K562 (cell line): ENCODE measurements around the gene ZNF699. TPM values are rescaled to one million over a fixed set of nuclear protein-coding genes. Genes with fewer than 3 reads are reported as not detected.

ENCODE experiments used
- DDX20 ChIP-seq: fragments of 450-650 bp; IDR thresholded peaks from 2 replicates; pipeline ENCODE4 v1.6.1; 2016; ENCODE audit warnings: missing genetic modification characterization, low read depth, mild to moderate bottlenecking, missing compliant biosample characterization, moderate library complexity
- EGR1 ChIP-seq: fragments of 450-650 bp; conservative IDR thresholded peaks from 2 replicates; pipeline ENCODE4 v1.6.1; 2017; ENCODE audit warnings: mild to moderate bottlenecking
- HDAC1 ChIP-seq, 2 experiments: fragments of 450-650 bp; IDR thresholded peaks; 2 replicates each; pipeline ENCODE4 v1.6.1; 2016 to 2017; ENCODE audit warnings: inconsistent platforms in 1 of 2, mild to moderate bottlenecking in 1 of 2, moderate library complexity in 1 of 2
- ILF3 ChIP-seq: fragments of 450-650 bp; IDR thresholded peaks from 2 replicates; pipeline ENCODE4 v1.6.1; 2018; ENCODE audit warnings: antibody characterized with exemption, mild to moderate bottlenecking, moderate library complexity, borderline replicate concordance
- JUND ChIP-seq, 2 experiments: IDR thresholded peaks; 2 replicates in 1 of 2; 3 replicates in 1 of 2; pipeline ENCODE4 v1.6.1; 2011; ENCODE audit warnings: borderline replicate concordance in 2 of 2, low read depth in 2 of 2, low read length in 2 of 2, improper control_type of control experiment in 1 of 2, missing biosample characterization in 1 of 2, missing genetic modification characterization in 1 of 2, missing genetic modification reagents in 1 of 2
- MAZ ChIP-seq, 2 experiments: fragments of 450-650 bp in 1 of 2; sonication (generic) in 1 of 2; formaldehyde crosslinking; IDR thresholded peaks in 1 of 2; conservative IDR thresholded peaks in 1 of 2; 2 replicates each; pipeline versions ENCODE4 v1.4.0 to v1.5.0; 2020; ENCODE audit warnings: mild to moderate bottlenecking in 1 of 2, missing genetic modification reagents in 1 of 2
- POLR2AphosphoS5 ChIP-seq: IDR thresholded peaks from 2 replicates; pipeline ENCODE4 v1.6.1; 2011; ENCODE audit warnings: mild to moderate bottlenecking, low read depth, low read length, moderate library complexity; ENCODE audit not compliant: control insufficient read depth, insufficient read depth
- POLR2B ChIP-seq: fragments of 450-650 bp; IDR thresholded peaks from 2 replicates; pipeline ENCODE4 v1.6.1; 2018; ENCODE audit warnings: low read depth; ENCODE audit not compliant: partially characterized antibody
- SRSF9 ChIP-seq: fragments of 200-400 bp; formaldehyde crosslinking; IDR thresholded peaks from 2 replicates; pipeline ENCODE4 v1.6.1; 2017; ENCODE audit warnings: low read depth, low read length, borderline replicate concordance
- TCF3 ChIP-seq: sonication (generic); formaldehyde crosslinking; IDR thresholded peaks from 2 replicates; pipeline ENCODE4 v1.4.0; 2020; ENCODE audit warnings: mild to moderate bottlenecking, missing genetic modification reagents
- YY1 ChIP-seq, 3 experiments: IDR thresholded peaks; 2 replicates each; pipeline ENCODE4 v1.6.1; 2011; ENCODE audit warnings: low read length in 2 of 3, mild to moderate bottlenecking in 2 of 3, moderate library complexity in 2 of 3, borderline replicate concordance in 1 of 3, control low read depth in 1 of 3, low read depth in 1 of 3; ENCODE audit not compliant: insufficient read depth in 3 of 3, insufficient replicate concordance in 2 of 3, control insufficient read depth in 1 of 3, insufficient read length in 1 of 3; ENCODE audit errors: extremely low read depth in 1 of 3
- ZNF121 ChIP-seq: sonication (generic); formaldehyde crosslinking; conservative IDR thresholded peaks from 2 replicates; pipeline ENCODE4 v1.8.0; 2022; ENCODE audit warnings: missing genetic modification reagents
- polyA plus RNA-seq, 8 experiments: library from polyadenylated mRNA; depleted of rRNA in 4 of 8; stranded (reverse) in 5 of 8; unstranded in 3 of 8; fragments of >200 nt; fragmentation: Nextera tagmentation in 2 of 8; fragmentation: Illumina TruSeq in 1 of 8; extraction: Ambion mirVana in 2 of 8; extraction: Trizol in 1 of 8; gene quantifications; 2 replicates each; pipeline versions ENCODE4 v1.2.1 to v1.2.3, GENCODE V29; 2011 to 2014; ENCODE audit warnings: inconsistent platforms in 1 of 8, missing spikeins in 1 of 8
- total RNA-seq, 7 experiments: library from RNA; depleted of rRNA in 6 of 7; stranded (reverse); fragments of >200 nt in 6 of 7; fragmentation: Illumina TruSeq in 2 of 7; extraction: Trizol in 2 of 7; gene quantifications; 2 replicates each; pipeline versions ENCODE4 v1.2.1 to v1.2.3, GENCODE V29; 2011 to 2021; ENCODE audit warnings: low replicate concordance in 1 of 7
- TF ChIP-seq, protein P1 (sequence below): fragments of 450-650 bp; IDR thresholded peaks from 2 replicates; pipeline ENCODE4 v1.6.1; 2016; ENCODE audit warnings: low read depth

Gene ZNF699
- total and polyA plus RNA-seq, 9 of the 15 experiments (the other 6 are each of a cell fraction or from before 2014, with no cell fraction given) = 0.08 to 4.1 (median 3.1) TPM

DNA sequence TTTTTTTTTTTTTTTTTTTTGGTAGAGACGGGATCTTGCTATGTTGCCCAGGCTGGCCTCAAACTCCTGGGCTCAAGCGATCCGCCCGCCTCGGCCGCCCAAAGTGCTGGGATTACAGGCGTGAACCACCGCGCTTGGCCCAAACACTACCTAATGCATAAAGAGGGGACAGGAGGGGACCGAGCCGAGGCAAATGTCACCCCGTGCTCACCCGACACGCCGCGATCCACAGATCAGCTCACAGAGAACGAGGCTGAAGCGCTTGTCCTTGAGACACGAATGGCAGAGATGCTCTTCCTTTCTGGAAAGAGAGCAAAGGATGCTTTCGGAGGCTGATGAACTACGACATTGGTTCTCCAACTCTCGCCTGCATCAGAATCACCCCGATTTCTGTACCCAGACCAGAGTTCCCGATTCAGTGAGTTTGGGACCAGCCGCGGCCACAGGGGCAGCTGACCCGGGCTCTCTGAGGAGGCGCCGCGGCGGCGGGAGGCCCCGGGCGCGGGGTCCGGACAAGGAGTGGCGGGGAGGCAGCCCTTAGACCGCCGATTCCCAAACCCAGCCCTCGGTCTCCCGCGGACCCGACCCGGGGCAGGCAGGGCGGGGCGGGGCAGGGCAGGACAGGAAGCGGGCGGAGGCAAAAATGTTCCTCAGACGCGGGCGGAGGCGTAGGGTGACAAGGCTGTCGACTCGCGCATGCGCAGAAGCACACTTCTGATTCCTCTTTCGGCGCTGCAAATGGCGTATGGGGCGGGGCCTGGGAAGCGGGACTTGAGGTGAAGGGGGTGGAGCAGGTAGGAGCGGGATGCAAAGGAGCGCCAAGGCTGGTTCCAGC, at the start of gene ZNF699 (continued):
- TF ChIP-seq, protein P1, sequence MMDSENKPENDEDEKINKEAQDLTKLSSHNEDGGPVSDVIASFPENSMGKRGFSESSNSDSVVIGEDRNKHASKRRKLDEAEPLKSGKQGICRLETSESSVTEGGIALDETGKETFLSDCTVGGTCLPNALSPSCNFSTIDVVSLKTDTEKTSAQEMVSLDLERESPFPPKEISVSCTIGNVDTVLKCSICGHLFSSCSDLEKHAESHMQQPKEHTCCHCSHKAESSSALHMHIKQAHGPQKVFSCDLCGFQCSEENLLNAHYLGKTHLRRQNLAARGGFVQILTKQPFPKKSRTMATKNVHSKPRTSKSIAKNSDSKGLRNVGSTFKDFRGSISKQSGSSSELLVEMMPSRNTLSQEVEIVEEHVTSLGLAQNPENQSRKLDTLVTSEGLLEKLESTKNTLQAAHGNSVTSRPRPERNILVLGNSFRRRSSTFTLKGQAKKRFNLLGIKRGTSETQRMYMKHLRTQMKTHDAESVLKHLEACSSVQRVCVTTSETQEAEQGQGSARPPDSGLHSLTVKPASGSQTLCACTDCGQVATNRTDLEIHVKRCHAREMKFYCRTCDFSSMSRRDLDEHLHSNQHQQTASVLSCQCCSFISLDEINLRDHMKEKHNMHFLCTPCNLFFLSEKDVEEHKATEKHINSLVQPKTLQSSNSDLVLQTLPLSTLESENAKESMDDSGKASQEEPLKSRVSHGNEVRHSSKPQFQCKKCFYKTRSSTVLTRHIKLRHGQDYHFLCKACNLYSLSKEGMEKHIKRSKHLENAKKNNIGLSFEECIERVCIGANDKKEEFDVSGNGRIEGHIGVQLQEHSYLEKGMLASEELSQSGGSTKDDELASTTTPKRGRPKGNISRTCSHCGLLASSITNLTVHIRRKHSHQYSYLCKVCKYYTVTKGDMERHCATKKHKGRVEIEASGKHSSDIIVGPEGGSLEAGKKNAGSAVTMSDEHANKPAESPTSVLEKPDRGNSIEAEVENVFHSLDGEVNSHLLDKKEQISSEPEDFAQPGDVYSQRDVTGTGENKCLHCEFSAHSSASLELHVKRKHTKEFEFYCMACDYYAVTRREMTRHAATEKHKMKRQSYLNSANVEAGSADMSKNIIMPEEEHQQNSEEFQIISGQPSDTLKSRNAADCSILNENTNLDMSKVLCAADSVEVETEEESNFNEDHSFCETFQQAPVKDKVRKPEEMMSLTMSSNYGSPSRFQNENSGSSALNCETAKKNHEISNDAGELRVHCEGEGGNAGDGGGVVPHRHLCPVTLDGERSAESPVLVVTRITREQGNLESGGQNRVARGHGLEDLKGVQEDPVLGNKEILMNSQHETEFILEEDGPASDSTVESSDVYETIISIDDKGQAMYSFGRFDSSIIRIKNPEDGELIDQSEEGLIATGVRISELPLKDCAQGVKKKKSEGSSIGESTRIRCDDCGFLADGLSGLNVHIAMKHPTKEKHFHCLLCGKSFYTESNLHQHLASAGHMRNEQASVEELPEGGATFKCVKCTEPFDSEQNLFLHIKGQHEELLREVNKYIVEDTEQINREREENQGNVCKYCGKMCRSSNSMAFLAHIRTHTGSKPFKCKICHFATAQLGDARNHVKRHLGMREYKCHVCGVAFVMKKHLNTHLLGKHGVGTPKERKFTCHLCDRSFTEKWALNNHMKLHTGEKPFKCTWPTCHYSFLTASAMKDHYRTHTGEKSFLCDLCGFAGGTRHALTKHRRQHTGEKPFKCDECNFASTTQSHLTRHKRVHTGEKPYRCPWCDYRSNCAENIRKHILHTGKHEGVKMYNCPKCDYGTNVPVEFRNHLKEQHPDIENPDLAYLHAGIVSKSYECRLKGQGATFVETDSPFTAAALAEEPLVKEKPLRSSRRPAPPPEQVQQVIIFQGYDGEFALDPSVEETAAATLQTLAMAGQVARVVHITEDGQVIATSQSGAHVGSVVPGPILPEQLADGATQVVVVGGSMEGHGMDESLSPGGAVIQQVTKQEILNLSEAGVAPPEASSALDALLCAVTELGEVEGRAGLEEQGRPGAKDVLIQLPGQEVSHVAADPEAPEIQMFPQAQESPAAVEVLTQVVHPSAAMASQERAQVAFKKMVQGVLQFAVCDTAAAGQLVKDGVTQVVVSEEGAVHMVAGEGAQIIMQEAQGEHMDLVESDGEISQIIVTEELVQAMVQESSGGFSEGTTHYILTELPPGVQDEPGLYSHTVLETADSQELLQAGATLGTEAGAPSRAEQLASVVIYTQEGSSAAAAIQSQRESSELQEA = peak; percentile 88
- TF ChIP-seq EGR1 = peak; percentile 87
- TF ChIP-seq ZNF121 = peak; percentile 99
- peak in 1 of 2 experiments; percentile 48; a peak in 3 of 4 replicates for TF ChIP-seq MAZ (CRISPR knock-in tag; conservative IDR thresholded peaks at IDR 0.05 in 1 of 2, IDR thresholded peaks at IDR 0.05 in 1 of 2)
- TF ChIP-seq YY1 (IDR thresholded peaks at IDR 0.05; ENCODE audit: borderline replicate concordance in 1 of 3, control insufficient read depth in 1 of 3, extremely low read depth in 1 of 3, insufficient read depth in 3 of 3, insufficient read length in 1 of 3, insufficient replicate concordance in 2 of 3, low read depth in 1 of 3, low read length in 2 of 3) = peak; percentile 54 to 90 (median 65)
- no peak for TF ChIP-seq DDX20 (tag)
- no peak for TF ChIP-seq ILF3
- TF ChIP-seq HDAC1 (IDR thresholded peaks at IDR 0.05) = peak in 1 of 2 experiments; percentile 62; a peak in 2 of 4 replicates
- peak; percentile 43; the same call in 1 of the 2 replicates for TF ChIP-seq POLR2AphosphoS5
- no peak for TF ChIP-seq SRSF9
- TF ChIP-seq POLR2B = peak; percentile 88
- peak; percentile 28; the same call in 1 of the 2 replicates for TF ChIP-seq JUND (IDR thresholded peaks at IDR 0.05; ENCODE audit: borderline replicate concordance, low read depth, low read length)
- peak; percentile 3; the same call in 1 of the 3 replicates for TF ChIP-seq JUND (tag; IDR thresholded peaks at IDR 0.05; ENCODE audit: borderline replicate concordance, low read depth, low read length)
- 0 out of 2 replicates have a peak, but pooled peaks have one; percentile 31 for TF ChIP-seq TCF3 (CRISPR knock-in tag)
